Immature natural killer cell (primary cell): Measurements from ENCODE around the gene IGF1R. TPM values are rescaled to one million over a fixed set of nuclear protein-coding genes. Genes with fewer than 3 reads are reported as not detected.
A peak's percentile ranks its signal among the peaks of the same experiment; 100 is the strongest.

ENCODE experiments used
- DNase-seq, 3 donors: peaks; one replicate each; pipeline ENCODE4 v3.0.0; 2022; ENCODE audit warnings: mixed read lengths in 1 of 3
- H3K27ac Mint-ChIP-seq, 6 donors: one replicate each; pipeline ENCODE4 v1.8.0; 2020; ENCODE audit warnings: mixed read lengths in 6 of 6, mild to moderate bottlenecking in 5 of 6, inconsistent platforms in 4 of 6, moderate library complexity in 3 of 6
- H3K27me3 Mint-ChIP-seq, 3 donors: one replicate each; pipeline ENCODE4 v1.8.0; 2020 to 2021; ENCODE audit warnings: low read depth in 3 of 3, mild to moderate bottlenecking in 3 of 3, mixed read lengths in 3 of 3, moderate library complexity in 3 of 3, inconsistent platforms in 1 of 3
- H3K36me3 Mint-ChIP-seq, 3 donors: one replicate each; pipeline ENCODE4 v1.8.0; 2020; ENCODE audit warnings: mixed read lengths in 3 of 3, inconsistent platforms in 2 of 3, mild to moderate bottlenecking in 2 of 3
- H3K4me1 Mint-ChIP-seq, 2 donors: one replicate each; pipeline ENCODE4 v1.8.0; 2020; ENCODE audit warnings: inconsistent platforms in 2 of 2, mild to moderate bottlenecking in 2 of 2, mixed read lengths in 2 of 2, moderate library complexity in 1 of 2
- H3K4me3 Mint-ChIP-seq, 5 donors: one replicate each; pipeline ENCODE4 v1.8.0; 2020; ENCODE audit warnings: mild to moderate bottlenecking in 5 of 5, mixed read lengths in 5 of 5, inconsistent platforms in 3 of 5, moderate library complexity in 3 of 5
- H3K9me3 Mint-ChIP-seq, 6 donors: one replicate each; pipeline ENCODE4 v1.8.0; 2020; ENCODE audit warnings: mild to moderate bottlenecking in 6 of 6, mixed read lengths in 6 of 6, inconsistent platforms in 4 of 6, moderate library complexity in 3 of 6
- polyA plus RNA-seq, 3 donors: library from polyadenylated mRNA; unstranded; fragments of 300-500 nt; fragmentation: Illumina TruSeq; gene quantifications; one replicate each; pipeline ENCODE4 v1.2.3, GENCODE V29; 2021

IGF1R gene
- polyA plus RNA-seq, 3 donors from 2014 or later, result 1.4 to 4.7 (median 1.4) TPM

DNA sequence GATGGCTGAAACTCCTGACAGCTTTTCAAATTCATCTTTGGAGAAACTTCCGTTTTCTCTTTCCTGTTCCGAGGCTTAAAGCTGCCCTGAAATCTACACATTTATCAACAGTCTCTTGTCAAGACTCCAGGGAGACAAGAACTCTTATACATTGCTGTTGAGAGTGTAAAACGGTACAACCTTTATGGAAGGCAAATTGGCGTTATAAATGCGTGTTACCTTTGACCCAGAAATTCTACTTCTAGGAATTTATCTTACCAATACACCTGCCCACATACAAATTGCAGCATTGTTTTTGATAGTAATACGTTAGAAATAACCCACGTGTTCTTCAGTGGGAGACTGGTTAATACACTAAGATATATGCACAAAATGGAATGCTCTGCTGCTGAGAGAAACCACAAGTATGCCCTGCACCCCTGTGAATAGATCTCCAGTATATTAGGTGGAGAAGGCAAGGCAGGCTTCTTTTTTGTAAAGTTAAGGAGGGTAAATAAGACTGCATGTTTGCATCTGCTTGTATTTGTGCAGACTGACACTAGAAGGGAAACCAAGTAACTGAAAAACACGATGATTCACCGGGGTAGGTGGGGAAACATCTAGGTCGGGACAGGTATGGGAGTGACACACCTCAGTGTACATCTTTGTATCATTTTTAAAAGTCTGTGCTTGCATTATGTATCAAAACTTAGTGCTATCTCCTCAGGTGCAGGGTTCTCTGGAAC, 97.5 kb downstream of the IGF1R start:
- Mint-ChIP-seq H3K27ac (no peak overlapping the region), H3K4me1 (peaks cover 33 to 54% of the 10 kb centered on the region in 2 donors), H3K27me3 (peaks cover 0 to 1% (median 0%) of the 10 kb centered on the region in 3 donors), H3K4me3 (peak overlapping the region in 1 of 5 donors; percentile 3), H3K36me3 (no peaks in the 10 kb centered on the region), H3K9me3 (no peaks in the 10 kb centered on the region)
- DNase-seq, result no peak

DNA sequence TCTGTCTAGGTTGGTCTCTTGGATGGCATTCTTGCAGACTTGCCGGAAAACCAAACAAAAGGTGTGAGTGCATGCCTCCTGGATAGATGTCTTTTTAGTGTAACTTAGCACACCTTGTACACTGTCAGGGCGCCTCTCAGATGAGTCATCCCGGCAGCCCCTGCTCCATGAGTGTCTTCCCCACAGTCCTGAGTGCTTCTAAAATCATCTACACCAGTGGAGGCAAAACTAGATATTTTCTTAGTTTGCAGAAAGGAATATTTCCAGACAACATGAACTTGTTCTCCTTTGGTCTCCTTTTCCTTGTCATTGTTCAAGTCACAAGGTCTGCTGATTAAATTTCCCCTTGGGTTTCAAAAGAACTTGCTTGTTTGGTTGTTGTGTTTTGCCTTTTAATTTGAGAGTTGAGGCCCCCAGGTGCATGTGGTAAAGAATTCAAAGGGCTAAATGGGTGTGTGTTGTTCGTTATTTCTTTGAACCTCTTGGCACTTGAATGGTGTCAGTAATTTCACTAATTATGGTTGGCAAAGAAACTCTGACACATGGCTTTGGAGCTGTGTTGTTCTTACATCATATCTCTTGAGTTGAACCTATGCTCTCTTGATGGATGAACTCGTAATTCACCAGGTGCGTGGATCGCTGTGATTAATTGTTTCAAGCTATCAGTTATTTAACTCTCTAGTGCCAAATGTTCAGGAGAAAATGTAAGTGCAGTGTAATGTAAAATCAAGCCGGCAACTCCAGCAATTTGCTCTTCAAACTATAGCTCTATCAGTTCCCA, 98.2 kb downstream of the IGF1R start:
- H3K4me1 Mint-ChIP-seq, result peaks cover 33 to 46% of the 10 kb centered on the region in 2 donors
- H3K27ac Mint-ChIP-seq, result peak overlapping the region in 1 of 6 donors; percentile 2

DNA sequence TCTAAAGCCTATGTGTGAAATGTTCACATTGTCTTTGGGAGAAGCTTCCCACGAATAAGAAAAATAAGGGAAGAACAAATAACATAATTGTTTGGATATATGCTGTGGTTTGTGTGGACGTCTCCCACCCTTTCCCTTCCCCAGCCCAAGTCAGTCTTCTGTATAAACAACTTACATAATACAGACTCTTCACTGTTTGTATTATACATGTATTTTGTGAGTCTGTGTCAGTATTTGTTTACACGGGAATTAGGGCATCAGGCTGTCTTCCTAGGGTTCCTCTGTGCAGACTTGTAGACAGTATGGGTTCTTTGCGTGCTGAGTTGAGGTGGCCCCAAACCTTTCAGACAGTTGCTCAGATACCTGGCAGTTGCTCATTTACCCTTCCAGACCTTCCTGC, 103.4 kb downstream of the IGF1R start:
- no peak overlapping the region for H3K4me3 Mint-ChIP-seq
- no peak for DNase-seq
- peaks cover 2 to 18% of the 10 kb centered on the region in 2 donors for H3K4me1 Mint-ChIP-seq
- H3K27me3 Mint-ChIP-seq, result peaks cover 0 to 2% (median 1%) of the 10 kb centered on the region in 3 donors
- H3K9me3 Mint-ChIP-seq, result no peaks in the 10 kb centered on the region
- H3K36me3 Mint-ChIP-seq, result no peaks in the 10 kb centered on the region
- no peak overlapping the region for H3K27ac Mint-ChIP-seq

More for the DNA sequence above, 98.2 kb downstream of the IGF1R start:
- Mint-ChIP-seq H3K4me3 (no peak overlapping the region), H3K9me3 (no peaks in the 10 kb centered on the region), H3K36me3 (no peaks in the 10 kb centered on the region), H3K27me3 (peaks cover 0 to 1% (median 0%) of the 10 kb centered on the region in 3 donors)
- DNase-seq, result no peak

DNA sequence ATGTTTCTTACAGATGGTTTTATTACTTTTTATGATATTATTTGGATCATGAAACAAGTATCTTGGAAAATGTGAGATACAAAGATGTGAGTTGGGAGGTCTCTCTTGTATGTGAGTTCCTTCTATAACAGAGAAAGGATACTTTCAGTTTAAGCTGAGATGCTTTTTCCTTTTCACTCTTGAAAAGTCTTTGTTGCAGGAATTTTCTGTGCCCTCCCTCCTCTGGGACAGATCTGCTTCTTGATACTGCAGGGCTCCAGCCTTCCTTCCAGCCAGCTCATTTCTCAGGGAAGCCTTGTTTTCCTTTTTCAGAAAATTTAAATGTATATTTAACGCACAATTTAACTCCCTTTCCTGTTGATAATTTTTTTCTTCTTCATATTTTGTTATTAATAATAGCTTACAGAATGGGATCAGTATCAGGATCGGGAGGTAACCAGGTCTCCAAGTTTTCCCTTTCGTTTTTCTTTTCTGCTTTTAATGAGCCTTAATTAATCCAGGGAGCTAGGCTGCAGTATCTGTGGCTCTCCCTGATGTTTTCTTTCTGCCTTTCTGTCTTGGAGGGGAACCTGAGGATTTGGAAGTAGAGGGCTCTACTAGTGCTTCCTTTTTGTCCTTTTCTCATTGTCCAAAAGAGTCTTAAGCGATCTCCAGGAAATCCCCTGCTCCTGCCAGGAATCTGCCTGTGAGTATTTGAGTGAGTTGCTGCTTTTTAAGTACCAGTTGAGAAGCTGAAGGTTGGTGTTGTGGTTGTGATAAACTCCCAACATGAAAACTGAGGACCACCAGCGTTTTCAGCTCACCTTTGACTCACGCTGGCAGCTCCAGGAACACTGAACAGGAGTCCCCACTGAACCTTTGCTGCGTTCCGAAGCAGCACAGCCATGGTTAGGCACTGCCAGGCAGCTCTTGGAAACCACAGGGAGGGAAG, 105.7 kb downstream of the IGF1R start:
- Mint-ChIP-seq H3K4me1 (peaks cover 1 to 31% of the 10 kb centered on the region in 2 donors), H3K27ac (no peak overlapping the region), H3K4me3 (no peak overlapping the region), H3K27me3 (peaks cover 0 to 5% (median 2%) of the 10 kb centered on the region in 3 donors), H3K9me3 (no peaks in the 10 kb centered on the region), H3K36me3 (no peaks in the 10 kb centered on the region)
- no peak for DNase-seq

DNA sequence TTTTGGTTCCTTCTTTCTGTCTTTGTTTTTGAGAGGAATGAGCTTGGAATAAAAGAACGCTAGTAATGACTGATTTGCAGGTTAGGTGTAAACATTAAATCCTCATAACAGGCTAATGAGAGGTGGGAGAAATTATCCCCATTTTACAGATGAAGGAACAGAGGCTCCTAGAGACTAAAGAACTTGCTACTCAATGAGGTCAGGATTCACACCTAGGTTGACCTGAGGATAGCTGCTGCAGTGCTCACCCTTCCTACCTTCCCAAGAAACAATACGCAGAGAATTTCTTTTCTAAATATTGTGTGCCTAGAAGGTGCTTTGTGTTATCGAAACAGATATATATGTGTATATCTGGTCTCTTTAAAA, 106.3 kb downstream of the IGF1R start:
- Mint-ChIP-seq H3K27ac (no peak overlapping the region), H3K4me1 (peaks cover 1 to 33% of the 10 kb centered on the region in 2 donors)

DNA sequence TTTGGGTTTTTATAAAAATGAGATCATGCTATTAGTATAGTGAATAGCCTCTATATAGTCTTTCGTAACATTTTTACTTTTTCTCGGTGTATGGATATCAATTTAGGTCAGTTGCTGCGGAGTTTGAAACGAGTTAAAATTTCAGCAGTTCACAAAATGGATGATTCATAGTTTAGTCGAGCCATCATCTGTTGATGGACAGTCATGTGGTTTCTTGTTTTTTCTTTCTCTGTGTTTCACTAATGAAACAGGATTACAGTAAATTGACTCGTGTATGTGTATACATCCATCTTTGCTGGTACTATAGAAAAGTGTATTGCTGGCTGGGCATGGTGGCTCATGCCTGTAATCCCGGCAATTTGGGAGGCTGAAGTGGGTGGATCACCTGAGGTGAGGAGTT, 106.8 kb downstream of the IGF1R start:
- peak overlapping the region in 1 of 6 donors; percentile 3 for H3K27ac Mint-ChIP-seq
- H3K4me1 Mint-ChIP-seq, result peaks cover 1 to 33% of the 10 kb centered on the region in 2 donors
- H3K27me3 Mint-ChIP-seq, result peaks cover 0 to 4% (median 2%) of the 10 kb centered on the region in 3 donors
- H3K4me3 Mint-ChIP-seq, result no peak overlapping the region
- DNase-seq, result no peak
- H3K9me3 Mint-ChIP-seq, result no peaks in the 10 kb centered on the region
- no peaks in the 10 kb centered on the region for H3K36me3 Mint-ChIP-seq

More for the DNA sequence above, 106.3 kb downstream of the IGF1R start:
- H3K27me3 Mint-ChIP-seq, result peaks cover 0 to 5% (median 2%) of the 10 kb centered on the region in 3 donors
- H3K4me3 Mint-ChIP-seq, result no peak overlapping the region
- no peak for DNase-seq
- no peaks in the 10 kb centered on the region for H3K9me3 Mint-ChIP-seq
- no peaks in the 10 kb centered on the region for H3K36me3 Mint-ChIP-seq

DNA sequence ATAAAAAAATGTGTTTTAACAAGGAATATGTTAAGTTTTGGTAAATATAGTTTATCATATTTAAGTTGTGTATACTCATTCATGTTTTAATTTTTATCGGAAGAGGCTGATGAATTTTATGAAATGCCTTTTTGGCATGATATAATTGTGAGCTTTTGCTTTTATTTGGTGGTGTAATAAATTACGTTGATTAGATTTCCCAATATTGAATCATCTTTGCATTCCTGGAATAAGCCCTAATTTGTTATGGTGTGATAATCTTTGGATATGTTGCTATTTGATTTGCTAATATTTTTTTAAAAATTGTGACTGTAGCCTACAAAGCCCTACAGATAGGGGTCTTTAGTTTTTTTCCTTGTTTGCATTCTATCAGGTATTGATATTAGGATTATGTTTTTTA, 107.4 kb downstream of the IGF1R start:
- no peak for DNase-seq
- no peaks in the 10 kb centered on the region for H3K36me3 Mint-ChIP-seq
- no peak overlapping the region for H3K4me3 Mint-ChIP-seq
- peaks cover 0 to 4% (median 2%) of the 10 kb centered on the region in 3 donors for H3K27me3 Mint-ChIP-seq
- no peak overlapping the region for H3K27ac Mint-ChIP-seq
- peaks cover 4 to 38% of the 10 kb centered on the region in 2 donors for H3K4me1 Mint-ChIP-seq
- no peaks in the 10 kb centered on the region for H3K9me3 Mint-ChIP-seq

DNA sequence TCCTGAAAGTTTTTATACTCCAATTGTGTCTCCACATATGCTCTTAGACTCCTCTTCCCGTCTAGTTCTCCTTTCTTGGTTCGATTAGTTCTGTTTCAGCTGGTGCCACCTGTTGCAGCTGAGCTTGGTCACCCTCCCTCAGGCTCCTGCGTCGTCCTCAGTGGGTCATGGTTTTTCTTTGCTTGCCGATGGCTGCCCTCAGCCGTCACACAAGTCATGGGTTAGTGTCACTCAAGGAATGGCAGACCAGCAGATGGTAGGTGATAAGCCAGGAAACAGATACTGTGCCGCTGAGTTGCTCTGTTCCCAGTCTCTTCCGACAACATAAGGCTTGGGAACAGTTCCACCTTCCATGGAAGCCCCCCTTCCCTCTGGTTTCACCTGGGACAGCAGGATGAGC, 109.9 kb downstream of the IGF1R start:
- Mint-ChIP-seq H3K27me3 (peaks cover 0 to 5% (median 2%) of the 10 kb centered on the region in 3 donors), H3K36me3 (no peaks in the 10 kb centered on the region), H3K4me3 (no peak overlapping the region), H3K9me3 (no peaks in the 10 kb centered on the region), H3K27ac (no peak overlapping the region), H3K4me1 (peaks cover 17 to 58% of the 10 kb centered on the region in 2 donors)
- no peak for DNase-seq

DNA sequence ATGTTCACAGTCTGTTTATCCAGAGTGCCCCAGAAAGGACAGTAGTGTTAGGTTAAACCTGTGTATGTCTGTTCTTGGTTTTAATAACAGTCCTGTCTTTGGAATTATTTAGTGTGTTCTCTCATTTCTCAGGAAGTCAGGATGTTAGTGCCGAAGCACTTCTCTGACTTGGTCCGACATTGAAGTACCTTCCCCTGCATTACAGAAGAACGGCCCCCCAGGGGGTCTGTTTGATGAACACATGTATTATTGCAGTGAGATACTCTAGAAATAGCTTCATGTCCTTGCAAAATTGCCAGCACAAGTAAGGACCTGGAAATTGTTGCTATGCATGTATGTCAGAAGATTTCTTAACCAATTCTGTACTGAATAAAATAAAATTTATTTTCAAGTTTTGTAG, 110.9 kb downstream of the IGF1R start:
- Mint-ChIP-seq H3K9me3 (no peaks in the 10 kb centered on the region), H3K4me1 (peaks cover 28 to 61% of the 10 kb centered on the region in 2 donors), H3K4me3 (no peak overlapping the region), H3K27me3 (peaks cover 0 to 5% (median 0%) of the 10 kb centered on the region in 3 donors), H3K36me3 (no peaks in the 10 kb centered on the region), H3K27ac (no peak overlapping the region)
- no peak for DNase-seq

DNA sequence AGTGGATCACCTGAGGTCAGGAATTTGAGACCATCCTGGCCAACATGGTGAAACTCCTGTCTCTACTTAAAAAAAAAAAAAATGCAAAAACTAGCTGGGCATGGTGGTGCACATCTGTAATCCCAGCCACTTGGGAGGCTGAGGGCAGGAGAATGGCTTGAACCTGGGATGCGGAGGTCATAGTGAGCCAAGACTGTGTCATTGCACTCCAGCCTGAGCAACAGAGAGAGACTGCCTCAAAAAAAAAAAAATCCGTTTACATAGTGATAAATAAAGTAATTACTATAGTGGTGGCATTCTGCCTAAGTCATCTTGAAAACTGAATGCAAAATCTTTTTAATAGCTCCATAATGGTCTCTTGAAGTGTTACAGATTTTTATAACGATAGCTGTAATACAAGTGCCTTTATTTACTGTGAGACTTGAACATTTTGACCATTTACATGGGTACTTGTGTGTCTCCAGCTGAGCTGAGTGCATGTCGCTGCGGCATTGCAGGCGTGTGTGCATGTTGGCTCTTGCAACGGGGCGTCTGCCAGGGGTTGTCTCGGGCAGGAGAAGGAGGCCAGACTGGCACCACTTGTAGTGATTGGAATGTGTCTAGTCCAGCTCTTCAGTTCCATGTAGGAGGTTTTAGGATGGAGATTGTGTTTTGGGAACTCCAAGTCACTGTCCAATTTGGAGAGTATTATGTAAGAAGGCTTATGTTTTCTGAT, 111.9 kb downstream of the IGF1R start:
- DNase-seq, result no peak
- Mint-ChIP-seq H3K27me3 (peaks cover 0 to 5% (median 0%) of the 10 kb centered on the region in 3 donors), H3K27ac (no peak overlapping the region), H3K4me1 (peaks cover 34 to 52% of the 10 kb centered on the region in 2 donors), H3K4me3 (no peak overlapping the region), H3K36me3 (no peaks in the 10 kb centered on the region), H3K9me3 (no peaks in the 10 kb centered on the region)

DNA sequence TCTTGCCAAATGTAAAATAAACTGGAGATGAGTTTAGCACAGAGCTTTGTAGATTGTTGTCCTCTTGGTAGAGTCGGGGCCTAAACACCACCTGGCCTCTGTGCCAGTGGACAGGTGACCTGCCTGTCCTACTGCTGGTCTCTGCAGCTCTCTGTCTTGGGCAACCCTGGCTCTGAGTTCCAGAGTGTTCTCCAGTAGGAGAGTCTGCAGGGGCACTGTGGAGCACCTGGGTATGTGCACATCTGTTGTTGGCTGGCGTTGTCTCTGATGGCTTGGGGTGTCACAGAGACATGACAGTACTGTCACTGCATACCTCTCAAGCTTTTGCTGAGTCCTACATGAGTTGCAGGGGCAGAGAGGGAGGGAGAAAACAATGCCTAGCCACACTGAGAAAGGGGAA, 112.6 kb downstream of the IGF1R start:
- peaks cover 33 to 52% of the 10 kb centered on the region in 2 donors for H3K4me1 Mint-ChIP-seq
- H3K27ac Mint-ChIP-seq, result no peak overlapping the region
- peaks cover 0 to 5% (median 0%) of the 10 kb centered on the region in 3 donors for H3K27me3 Mint-ChIP-seq
- H3K9me3 Mint-ChIP-seq, result no peaks in the 10 kb centered on the region
- no peak for DNase-seq
- no peak overlapping the region for H3K4me3 Mint-ChIP-seq
- H3K36me3 Mint-ChIP-seq, result no peaks in the 10 kb centered on the region

DNA sequence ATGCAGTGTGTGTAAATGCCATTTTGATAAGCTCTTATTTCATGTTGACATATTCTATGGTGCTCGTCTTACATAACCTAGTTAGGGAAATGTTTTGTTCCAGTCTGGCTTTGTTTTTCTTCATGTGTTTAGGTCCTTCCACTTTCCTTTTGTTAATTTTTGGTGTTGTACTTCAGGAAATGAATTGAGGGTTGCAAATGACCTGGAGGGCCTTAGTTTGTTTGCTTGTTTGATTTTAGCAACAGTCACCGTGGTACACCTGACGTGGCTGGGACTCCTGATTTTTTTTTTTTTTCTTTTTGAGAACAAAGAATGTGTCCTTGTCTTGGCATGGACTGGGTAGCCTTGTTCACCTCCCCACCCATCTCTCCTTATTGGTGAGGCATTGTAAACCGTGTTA, 114.8 kb downstream of the IGF1R start:
- no peaks in the 10 kb centered on the region for H3K9me3 Mint-ChIP-seq
- peaks cover 0 to 4% (median 0%) of the 10 kb centered on the region in 3 donors for H3K36me3 Mint-ChIP-seq
- no peak overlapping the region for H3K4me3 Mint-ChIP-seq
- no peak for DNase-seq
- H3K4me1 Mint-ChIP-seq, result peaks cover 36 to 46% of the 10 kb centered on the region in 2 donors
- H3K27ac Mint-ChIP-seq, result peak overlapping the region in 2 of 6 donors; percentile 30 to 50
- H3K27me3 Mint-ChIP-seq, result peaks cover 0 to 4% (median 2%) of the 10 kb centered on the region in 3 donors

DNA sequence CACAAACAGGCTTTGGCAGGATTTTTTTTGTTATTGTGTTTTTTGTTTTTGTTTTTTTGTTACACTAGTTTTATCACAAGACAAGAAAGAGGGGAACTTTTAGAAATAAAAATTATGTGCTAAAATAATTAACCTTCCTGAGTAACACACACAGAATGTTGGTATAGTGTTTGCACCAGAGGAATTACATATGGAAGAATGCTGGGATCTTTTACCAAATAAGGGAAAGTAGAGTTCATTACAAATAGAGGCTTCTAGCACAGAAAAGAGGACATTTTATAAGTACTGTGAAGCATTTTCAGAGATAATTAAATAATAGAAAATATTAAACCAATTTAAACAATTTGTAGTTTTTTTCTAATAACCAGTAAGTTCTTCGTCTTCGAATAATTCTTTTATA, 116.0 kb downstream of the IGF1R start:
- H3K9me3 Mint-ChIP-seq, result no peaks in the 10 kb centered on the region
- no peak overlapping the region for H3K4me3 Mint-ChIP-seq
- peaks cover 39 to 40% of the 10 kb centered on the region in 2 donors for H3K4me1 Mint-ChIP-seq
- H3K27ac Mint-ChIP-seq, result no peak overlapping the region
- no peak for DNase-seq
- peaks cover 0 to 4% (median 0%) of the 10 kb centered on the region in 3 donors for H3K36me3 Mint-ChIP-seq
- H3K27me3 Mint-ChIP-seq, result peaks cover 0 to 4% (median 2%) of the 10 kb centered on the region in 3 donors
